Measurements from ENCODE around the gene MTFR2. TPM values are rescaled to one million over a fixed set of nuclear protein-coding genes. Genes with fewer than 3 reads are reported as not detected.

The MTFR2 gene
- total and polyA plus RNA-seq, 2 donors (not counting 3 experiments of a cell fraction or from before 2014, with no cell fraction given), result 7.7 to 8.7 TPM

DNA sequence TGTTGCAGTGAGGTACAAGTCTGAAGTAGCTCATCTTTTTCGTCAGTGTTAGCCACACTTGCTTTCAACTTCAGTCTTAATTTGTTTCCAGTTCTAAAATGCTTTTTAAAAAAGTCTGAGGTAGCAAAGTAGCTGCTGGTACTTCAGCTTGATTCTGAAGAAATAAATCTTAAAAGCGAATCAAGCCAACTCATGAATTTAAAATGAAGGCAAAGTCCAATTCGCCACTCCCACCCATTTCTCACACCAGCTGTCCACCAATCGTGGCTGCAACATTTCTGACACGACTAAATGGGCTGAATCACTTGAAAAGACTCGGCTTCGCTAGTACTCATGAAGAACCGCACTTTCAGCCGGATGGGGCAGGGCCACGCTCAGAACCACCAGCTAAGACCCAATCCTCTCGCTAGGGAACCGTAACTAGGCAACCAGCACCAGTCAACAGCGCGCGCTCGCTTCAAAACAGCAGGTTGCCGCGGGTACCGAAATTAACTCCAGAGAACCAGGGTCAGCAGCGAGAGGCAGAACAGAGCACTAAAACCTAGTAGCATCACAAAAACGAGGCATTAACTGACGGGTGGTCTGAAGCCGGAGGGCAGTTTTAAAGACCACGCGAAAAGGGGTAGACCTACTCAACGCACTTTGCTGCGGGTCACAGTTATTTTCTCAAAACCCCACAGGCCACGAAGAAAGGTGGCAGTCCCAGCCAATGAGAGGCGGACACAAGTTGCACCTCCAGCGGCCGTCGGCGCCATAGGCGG is 38.6 kb upstream of the MTFR2 start:
- intact Hi-C loops (cut with micrococcal nuclease), result loop anchor here (1.0 to 5.0 kb wide), 6 partner anchors 38 to 934 kb away; partner anchors contain the start of genes AHI1, MAP3K5 and MTFR2

DNA sequence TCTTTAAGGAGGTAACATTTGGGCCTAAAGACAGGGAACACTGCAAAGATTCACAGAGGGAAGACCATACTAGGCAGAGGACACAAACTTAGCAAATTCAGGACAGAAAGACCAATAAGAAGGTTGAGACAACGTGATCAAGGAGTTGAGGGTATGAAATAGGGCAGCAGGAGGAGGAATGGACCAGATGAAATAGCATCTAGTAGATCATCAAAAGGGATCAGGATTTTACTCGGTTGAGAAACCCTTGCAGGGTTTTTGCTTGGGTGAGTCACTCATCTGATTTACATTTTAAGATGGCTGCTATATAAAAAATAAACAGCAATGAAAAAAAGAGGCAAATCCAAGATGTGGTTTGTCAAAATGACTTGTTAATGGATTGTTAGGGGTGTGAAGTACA is 34.8 kb upstream of the MTFR2 start:
- DNase-seq (ENCODE audit: low read depth, low spot score), result peak; percentile 13
- no peaks in the 10 kb centered on the region for H3K9me1 ChIP-seq (replicated peaks; ENCODE audit: control insufficient read depth, extremely low read depth, insufficient read depth, low read length)
- no peak overlapping the region for H3K9ac ChIP-seq (replicated peaks; ENCODE audit: extremely low read depth, insufficient read depth, low read length)
- no peak overlapping the region for H2AFZ ChIP-seq (ENCODE audit: low read depth, low read length)
- peak overlapping the region; percentile 31 for H3K4me2 ChIP-seq (ENCODE audit: insufficient read depth, low read length)
- CTCF ChIA-PET, result interaction anchor here (1.1 kb wide), 1 partner anchor 30 kb away, joined by 3 read pairs; no protein-coding TSS in a partner anchor
- H3K27ac ChIP-seq (ENCODE audit: insufficient read depth, low read depth, low read length), result no peak overlapping the region
- no peak for FAIRE-seq
- peaks cover 37% of the 10 kb centered on the region for H4K20me1 ChIP-seq (replicated peaks; ENCODE audit: control insufficient read depth, extremely low read depth, insufficient read depth, low read length)
- no peaks in the 10 kb centered on the region for H3K27me3 ChIP-seq (ENCODE audit: control insufficient read depth in 2 of 2, insufficient read depth in 2 of 2, low read length in 2 of 2)
- no TSS peak for BruUV-seq (replicated peaks)
- no peak overlapping the region for H3K4me3 ChIP-seq (replicated peaks in 1 of 3; ENCODE audit: insufficient read depth in 1 of 3, low read depth in 1 of 3, low read length in 3 of 3)
- no peaks in the 10 kb centered on the region for H3K9me3 ChIP-seq (replicated peaks; ENCODE audit: control insufficient read depth, insufficient read depth, low read length)
- H3K36me3 ChIP-seq (ENCODE audit: control insufficient read depth in 2 of 2, extremely low read depth in 1 of 2, insufficient read depth in 2 of 2, low read length in 2 of 2), result peaks cover 3 to 8% of the 10 kb centered on the region in 2 experiments
- intact Hi-C loops (cut with micrococcal nuclease) (loop anchor here (5.0 kb wide), 3 partner anchors 218 to 937 kb away; no protein-coding TSS in a partner anchor), dilution Hi-C loops (cut with MboI; ENCODE audit: extremely low pct_ligation_motif_present, low sequenced_read_pairs) (no loop called here)
- H3K79me2 ChIP-seq (ENCODE audit: control insufficient read depth, insufficient read depth, low read length), result peaks cover 95% of the 10 kb centered on the region
- POLR2A ChIA-PET, result no interaction called here
- peaks cover 36% of the 10 kb centered on the region for H3K4me1 ChIP-seq (ENCODE audit: control insufficient read depth, extremely low read depth, insufficient read depth, low read length)
- TF ChIP-seq POLR2AphosphoS5 (IDR thresholded peaks at IDR 0.05; ENCODE audit: insufficient read depth, low read depth, low read length) (no peak), JUN (IDR thresholded peaks at IDR 0.05; ENCODE audit: borderline replicate concordance, insufficient read depth, insufficient read length, low read depth) (no peak), POLR2A (IDR thresholded peaks at IDR 0.05; ENCODE audit: low read depth, low read length) (no peak), FOS (IDR thresholded peaks at IDR 0.05; ENCODE audit: borderline replicate concordance, insufficient read depth, low read length) (peak; percentile 24), EZH2 (IDR thresholded peaks at IDR 0.05; ENCODE audit: borderline replicate concordance, low read depth, low read length, severe bottlenecking) (no peak), GATA2 (IDR thresholded peaks at IDR 0.05; ENCODE audit: insufficient read depth, insufficient read length, low read depth, low read length) (no peak)

More for the DNA sequence above, 38.6 kb upstream of the MTFR2 start:
- H3K9me1 ChIP-seq (replicated peaks; ENCODE audit: control insufficient read depth, extremely low read depth, insufficient read depth, low read length), result no peaks in the 10 kb centered on the region
- H3K4me2 ChIP-seq (ENCODE audit: insufficient read depth, low read length), result peak overlapping the region; percentile 98
- peak overlapping the region; percentile 38 to 90 (median 70) for H3K4me3 ChIP-seq (replicated peaks in 1 of 3; ENCODE audit: insufficient read depth in 1 of 3, low read depth in 1 of 3, low read length in 3 of 3)
- TF ChIP-seq GATA2 (IDR thresholded peaks at IDR 0.05; ENCODE audit: insufficient read depth, insufficient read length, low read depth, low read length), result no peak
- TF ChIP-seq MYC (IDR thresholded peaks at IDR 0.05; ENCODE audit: low read depth, low read length), result no peak
- TF ChIP-seq, protein P1, sequence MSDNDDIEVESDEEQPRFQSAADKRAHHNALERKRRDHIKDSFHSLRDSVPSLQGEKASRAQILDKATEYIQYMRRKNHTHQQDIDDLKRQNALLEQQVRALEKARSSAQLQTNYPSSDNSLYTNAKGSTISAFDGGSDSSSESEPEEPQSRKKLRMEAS (IDR thresholded peaks at IDR 0.05; ENCODE audit: insufficient read depth, insufficient read length), result no peak
- TF ChIP-seq POLR2A (IDR thresholded peaks at IDR 0.05; ENCODE audit: low read depth, low read length), result no peak
- no peak for TF ChIP-seq FOS (IDR thresholded peaks at IDR 0.05; ENCODE audit: borderline replicate concordance, insufficient read depth, low read length)
- no peak for TF ChIP-seq POLR2AphosphoS5 (IDR thresholded peaks at IDR 0.05; ENCODE audit: insufficient read depth, low read depth, low read length)
- no peak for TF ChIP-seq JUN (IDR thresholded peaks at IDR 0.05; ENCODE audit: borderline replicate concordance, insufficient read depth, insufficient read length, low read depth)
- BruUV-seq (replicated peaks), result no TSS peak
- peaks cover 57% of the 10 kb centered on the region for H3K79me2 ChIP-seq (ENCODE audit: control insufficient read depth, insufficient read depth, low read length)
- POLR2A ChIA-PET, result interaction anchor here (1.0 to 1.9 kb wide), 6 partner anchors 15 to 791 kb away, joined by 3 to 11 read pairs (median 6); partner anchors contain the start of genes AHI1 and MTFR2
- H3K27me3 ChIP-seq (ENCODE audit: control insufficient read depth in 2 of 2, insufficient read depth in 2 of 2, low read length in 2 of 2), result no peaks in the 10 kb centered on the region
- dilution Hi-C loops (cut with MboI; ENCODE audit: extremely low pct_ligation_motif_present, low sequenced_read_pairs), result no loop called here
- CTCF ChIA-PET, result interaction anchor here (0.9 to 3.9 kb wide), 5 partner anchors 28 to 503 kb away, joined by 3 to 28 read pairs (median 4); partner anchors contain the start of genes MAP3K5 and MTFR2
- FAIRE-seq (peak; percentile 79), DNase-seq (ENCODE audit: low read depth, low spot score) (peak; percentile 92)
- H3K27ac ChIP-seq (ENCODE audit: insufficient read depth, low read depth, low read length), result peak overlapping the region; percentile 96
- H3K9me3 ChIP-seq (replicated peaks; ENCODE audit: control insufficient read depth, insufficient read depth, low read length), result no peaks in the 10 kb centered on the region
- H3K4me1 ChIP-seq (ENCODE audit: control insufficient read depth, extremely low read depth, insufficient read depth, low read length), result peaks cover 34% of the 10 kb centered on the region
- peak overlapping the region; percentile 99 for H3K9ac ChIP-seq (replicated peaks; ENCODE audit: extremely low read depth, insufficient read depth, low read length)
- no peak overlapping the region for H2AFZ ChIP-seq (ENCODE audit: low read depth, low read length)
- H4K20me1 ChIP-seq (replicated peaks; ENCODE audit: control insufficient read depth, extremely low read depth, insufficient read depth, low read length), result peaks cover 11% of the 10 kb centered on the region
- H3K36me3 ChIP-seq (ENCODE audit: control insufficient read depth in 2 of 2, extremely low read depth in 1 of 2, insufficient read depth in 2 of 2, low read length in 2 of 2), result no peaks in the 10 kb centered on the region
